Right cardiac atrium (tissue), 5 donors: ENCODE measurements around the gene DDX24. TPM values are rescaled to one million over a fixed set of nuclear protein-coding genes. Genes with fewer than 3 reads are reported as not detected.

Source experiments
- ATAC-seq, 2 donors: fragments of 200-7000 bp; cut with Tn5 transposase; one replicate each; pipeline versions ENCODE4 v1.8.0 to v1.9.1; 2020; ENCODE audit warnings: moderate library complexity in 2 of 2, mild to moderate bottlenecking in 1 of 2
- DNase-seq, 3 donors: peaks; one replicate each; pipeline ENCODE4 v3.0.0-alpha.2; 2020
- H3K27ac ChIP-seq: one replicate; pipeline ENCODE4 v1.5.1; 2013; ENCODE audit warnings: mild to moderate bottlenecking, low read length, control low read depth, moderate library complexity
- H3K27me3 ChIP-seq: one replicate; pipeline ENCODE4 v1.6.1; 2013; ENCODE audit not compliant: control insufficient read depth, insufficient read depth
- H3K4me1 ChIP-seq: one replicate; pipeline ENCODE4 v1.6.1; 2013; ENCODE audit warnings: low read length; ENCODE audit not compliant: control insufficient read depth, insufficient read depth
- H3K4me3 ChIP-seq: one replicate; pipeline ENCODE4 v1.5.1; 2013; ENCODE audit warnings: low read length, control low read depth
- H3K9me3 ChIP-seq: one replicate; pipeline ENCODE4 v1.6.1; 2013; ENCODE audit warnings: low read length; ENCODE audit not compliant: control insufficient read depth
- WGBS: extraction: QIAGEN DNeasy Blood & Tissue Kit; methylation state at CpG from one replicate; pipeline ENCODE4 v1.1.7; 2013; 5-methylcytosine and 5-hydroxymethylcytosine counted together
- intact Hi-C, 4 donors: fragments of 100-400 bp; cut with DNase I; formaldehyde crosslinking; loops; one replicate each; pipeline versions ENCODE4 v1.11.0 to v1.14.0; 2022 to 2023
- polyA plus RNA-seq: library from polyadenylated mRNA; stranded (reverse); fragments of 200-250 nt; gene quantifications from one replicate; pipeline ENCODE4 v1.2.3, GENCODE V29; 2013
- total RNA-seq, 4 donors: library from RNA; stranded (reverse); fragmentation: NEBNext Ultra II Directional; extraction: Animal tissue kit (Norgen Biotek cat#: 25700); gene quantifications; one replicate each; pipeline ENCODE4 v1.2.1, GENCODE V29; 2021
- donor health status: healthy with polysubstance abuse.
- donor health status: DM: no; HTN: yes; CAD: no.
- donor health status: DM: no; HTN: no; CAD: no.
- donor health status: DM: no; HTN: yes; CAD: no; lungs with severe emphysema.
- donor health status: DM: yes; HTN: yes; CAD: no.

Gene DDX24
- total and polyA plus RNA-seq, 5 donors = 138 to 268 (median 255) TPM

- H3K9me3 ChIP-seq = no peaks in the 10 kb centered on the region
- no peak overlapping the region for H3K4me3 ChIP-seq
- 66% methylated on average over 10 of the region's 10 CpGs for WGBS
- DNase-seq = peak in 1 of 3 donors; percentile 26
- no peaks in the 10 kb centered on the region for H3K4me1 ChIP-seq
- H3K27me3 ChIP-seq = no peaks in the 10 kb centered on the region
- no peak for ATAC-seq
- H3K27ac ChIP-seq = peak overlapping the region; percentile 16
- intact Hi-C loops = no loop called here
Measured at GRCh38 chr14:94048691-94049624, 32.0 kb downstream of the DDX24 start.

DNA sequence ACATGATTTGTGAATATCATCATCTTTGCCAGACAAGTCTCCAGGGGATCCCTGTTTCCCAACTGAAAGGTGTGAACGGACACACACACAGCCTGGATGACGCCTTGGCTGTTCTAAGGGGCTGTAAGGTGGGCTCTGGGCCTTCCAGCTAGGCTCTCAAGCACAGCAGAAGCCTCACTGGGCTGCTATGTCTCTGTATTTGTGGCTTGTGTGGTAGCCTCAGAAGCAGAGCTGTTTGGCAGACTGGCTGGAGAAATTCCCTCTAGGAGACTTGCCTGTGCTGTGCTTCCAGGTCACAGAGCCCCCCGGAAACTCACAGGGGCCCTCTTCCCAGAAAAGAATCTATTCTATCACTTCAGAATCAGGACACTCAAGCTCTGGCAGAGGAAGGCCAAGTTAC lies 33.4 kb downstream of the DDX24 start:
- peaks cover 3% of the 10 kb centered on the region for H3K4me1 ChIP-seq
- intact Hi-C loops = no loop called here
- 76% methylated on average over 3 of the region's 3 CpGs for WGBS
- no peak for ATAC-seq
- no peaks in the 10 kb centered on the region for H3K9me3 ChIP-seq
- H3K27me3 ChIP-seq = no peaks in the 10 kb centered on the region
- H3K27ac ChIP-seq = no peak overlapping the region
- no peak for DNase-seq
- H3K4me3 ChIP-seq = no peak overlapping the region

- whole genome bisulfite sequencing = 85% methylated on average over 7 of the region's 7 CpGs
- no peak for DNase-seq
Measured at GRCh38 chr14:94046696-94047250, 34.2 kb downstream of the DDX24 start.

GRCh38 chr14:94045563-94046345 lies 35.2 kb downstream of the DDX24 start:
- WGBS = 90% methylated on average over 19 of the region's 19 CpGs
- no peak for ATAC-seq
- Histone ChIP-seq H3K27ac (no peak overlapping the region), H3K9me3 (no peaks in the 10 kb centered on the region), H3K4me3 (no peak overlapping the region), H3K4me1 (peaks cover 9% of the 10 kb centered on the region), H3K27me3 (no peaks in the 10 kb centered on the region)
- no peak for DNase-seq
- intact Hi-C loops = no loop called here

More at GRCh38 chr14:94046696-94047250, 34.2 kb downstream of the DDX24 start:
- Histone ChIP-seq H3K27me3 (no peaks in the 10 kb centered on the region), H3K9me3 (no peaks in the 10 kb centered on the region), H3K4me1 (peaks cover 5% of the 10 kb centered on the region), H3K4me3 (no peak overlapping the region), H3K27ac (no peak overlapping the region)
- intact Hi-C loops = no loop called here
- no peak for ATAC-seq

- WGBS = 95% methylated on average over 8 of the region's 8 CpGs
- H3K27ac ChIP-seq = no peak overlapping the region
- H3K4me3 ChIP-seq = no peak overlapping the region
- DNase-seq = no peak
- peaks cover 9% of the 10 kb centered on the region for H3K4me1 ChIP-seq
- ATAC-seq = no peak
- intact Hi-C loops = no loop called here
- no peaks in the 10 kb centered on the region for H3K27me3 ChIP-seq
- H3K9me3 ChIP-seq = no peaks in the 10 kb centered on the region
Measured at GRCh38 chr14:94045101-94045500, 35.9 kb downstream of the DDX24 start.

GRCh38 chr14:94044476-94045091 lies 36.4 kb downstream of the DDX24 start:
- WGBS = 91% methylated on average over 20 of the region's 20 CpGs
- DNase-seq (no peak), ATAC-seq (no peak)
- H3K4me1 ChIP-seq = peaks cover 9% of the 10 kb centered on the region
- intact Hi-C loops = no loop called here
- no peak overlapping the region for H3K27ac ChIP-seq
- H3K9me3 ChIP-seq = no peaks in the 10 kb centered on the region
- no peaks in the 10 kb centered on the region for H3K27me3 ChIP-seq
- no peak overlapping the region for H3K4me3 ChIP-seq

DNA sequence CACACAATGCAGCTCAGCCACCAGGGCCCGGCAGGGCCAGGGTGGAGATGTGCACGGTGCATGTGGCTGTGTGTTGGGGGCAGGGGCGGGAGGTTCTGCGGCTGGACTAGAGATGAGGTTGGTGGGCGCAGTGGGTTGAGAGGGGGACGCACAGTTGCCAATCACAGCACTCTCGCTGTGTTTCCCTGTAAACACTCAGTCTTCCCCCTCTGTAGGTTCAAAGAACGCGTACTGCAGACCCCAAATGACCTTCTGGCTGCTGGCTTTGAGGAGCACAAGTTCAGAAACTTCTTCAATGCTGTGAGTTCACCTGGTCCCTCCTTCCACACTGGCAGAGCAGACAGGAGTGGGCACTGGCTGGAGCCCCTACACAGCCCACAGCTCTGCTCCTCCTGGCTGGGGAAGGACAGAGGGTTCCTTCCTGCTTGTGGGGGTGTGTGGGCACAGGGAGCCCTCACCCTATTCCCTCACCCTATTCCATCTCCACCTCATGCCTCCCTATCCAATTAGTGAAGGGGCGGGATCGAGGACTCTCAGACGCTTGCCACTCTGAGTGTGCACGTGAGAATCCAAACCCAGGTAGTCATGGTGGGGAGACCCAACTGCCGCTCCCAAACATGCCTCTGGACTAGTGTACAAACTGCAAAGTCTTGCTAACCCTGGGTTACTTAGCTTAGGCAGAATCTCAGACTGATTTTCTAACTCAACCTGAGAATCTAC lies 37.1 kb downstream of the DDX24 start:
- peak in 1 of 2 donors; percentile 8 for ATAC-seq
- no peak overlapping the region for H3K27ac ChIP-seq
- no peaks in the 10 kb centered on the region for H3K9me3 ChIP-seq
- H3K4me1 ChIP-seq = peaks cover 9% of the 10 kb centered on the region
- no peak for DNase-seq
- 81% methylated on average over 14 of the region's 14 CpGs for WGBS
- no peaks in the 10 kb centered on the region for H3K27me3 ChIP-seq
- intact Hi-C loops = no loop called here
- no peak overlapping the region for H3K4me3 ChIP-seq

GRCh38 chr14:94043111-94043755 lies 37.8 kb downstream of the DDX24 start:
- Histone ChIP-seq H3K27me3 (no peaks in the 10 kb centered on the region), H3K4me3 (no peak overlapping the region), H3K9me3 (no peaks in the 10 kb centered on the region), H3K27ac (no peak overlapping the region), H3K4me1 (peaks cover 9% of the 10 kb centered on the region)
- DNase-seq (peak in 2 of 3 donors; percentile 48 to 68), ATAC-seq (peak in 1 of 2 donors; percentile 31)
- intact Hi-C loops = no loop called here
- 66% methylated on average over 13 of the region's 13 CpGs for WGBS

DNA sequence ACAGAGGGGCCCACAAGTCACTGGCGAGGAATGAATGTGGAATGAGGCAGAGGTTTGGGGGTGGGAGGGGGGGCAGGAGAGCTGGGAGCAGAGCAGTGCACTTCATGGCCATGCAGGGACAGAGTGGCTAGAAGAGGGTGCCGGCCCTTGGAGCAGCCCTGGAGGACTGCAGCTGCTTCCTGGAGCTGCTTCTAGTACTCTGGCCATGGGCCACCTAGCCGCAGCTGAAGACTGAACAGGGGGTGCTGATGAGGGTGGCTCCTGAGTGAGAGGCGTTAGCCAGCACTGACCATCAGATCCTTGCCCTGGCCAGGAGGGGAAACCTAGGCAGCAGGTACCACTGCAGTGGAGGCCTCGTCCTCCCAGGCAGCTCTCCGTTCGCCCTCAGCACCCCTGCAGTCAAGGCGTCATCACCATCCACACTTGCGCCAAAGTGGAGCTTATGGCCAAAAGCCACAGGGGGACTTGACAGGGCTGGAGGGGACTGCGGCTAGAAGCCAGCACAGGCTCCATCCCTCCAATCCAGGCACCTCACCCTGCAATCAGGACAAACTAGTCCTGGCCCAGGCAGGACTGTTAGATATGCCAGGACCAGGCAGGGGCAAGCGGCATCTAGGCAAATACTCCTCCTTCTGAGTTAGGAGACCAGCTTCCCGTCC lies 38.4 kb downstream of the DDX24 start:
- peak; percentile 8 to 10 for ATAC-seq
- intact Hi-C loops = no loop called here
- Histone ChIP-seq H3K4me1 (peaks cover 9% of the 10 kb centered on the region), H3K4me3 (no peak overlapping the region), H3K9me3 (no peaks in the 10 kb centered on the region), H3K27ac (peak overlapping the region; percentile 1), H3K27me3 (no peaks in the 10 kb centered on the region)
- DNase-seq = peak in 1 of 3 donors; percentile 65
- WGBS = 58% methylated on average over 12 of the region's 12 CpGs
